C4-2B (cell line): ENCODE data around the gene PRRT1.

ENCODE experiments used
- ZFX ChIP-seq: fragments of 450-650 bp; IDR thresholded peaks from 2 replicates; pipeline ENCODE4 v1.6.1; 2017
- TF ChIP-seq, protein P1 (sequence below): fragments of 450-650 bp; conservative IDR thresholded peaks from 2 replicates; pipeline ENCODE4 v1.5.1; 2017; ENCODE audit warnings: mild to moderate bottlenecking

DNA sequence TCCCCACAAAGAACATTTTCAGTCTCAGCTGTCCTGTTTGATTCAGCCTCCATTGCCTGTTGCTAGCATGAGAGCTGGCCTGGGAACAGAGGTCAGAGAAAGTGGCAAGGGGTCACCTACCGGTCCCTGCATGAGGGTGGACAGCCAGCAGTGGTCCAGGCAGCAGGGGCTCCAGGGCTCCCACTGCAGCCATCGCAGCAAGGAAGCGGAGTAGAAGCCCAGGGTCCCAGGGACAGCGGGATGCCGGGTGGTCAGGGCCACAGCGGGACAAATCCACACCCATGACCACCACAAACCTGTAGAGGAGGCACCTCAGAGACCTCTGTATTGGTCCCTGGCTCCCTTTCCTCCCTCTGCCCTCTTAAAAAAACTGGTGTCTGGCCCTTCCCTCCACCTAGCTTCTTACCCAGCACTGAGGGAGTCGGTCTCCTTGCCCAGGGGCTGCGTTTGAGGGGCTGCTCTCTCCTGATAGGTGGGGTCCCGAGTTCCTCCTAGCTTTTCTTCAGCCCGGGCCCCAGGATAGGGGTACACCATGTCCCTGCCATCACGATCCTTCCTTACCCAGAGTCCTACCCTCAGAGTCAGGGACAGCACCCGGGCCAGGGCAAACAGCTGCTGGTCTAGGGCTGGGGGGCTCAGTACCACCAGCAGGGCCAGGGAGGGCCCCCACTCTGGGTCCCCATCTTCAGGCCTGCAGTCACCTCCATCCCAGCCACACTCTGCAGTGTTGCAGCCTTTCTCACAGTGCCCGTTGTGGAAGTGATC, 49.2 kb upstream of the PRRT1 start:
- TF ChIP-seq, protein P1, sequence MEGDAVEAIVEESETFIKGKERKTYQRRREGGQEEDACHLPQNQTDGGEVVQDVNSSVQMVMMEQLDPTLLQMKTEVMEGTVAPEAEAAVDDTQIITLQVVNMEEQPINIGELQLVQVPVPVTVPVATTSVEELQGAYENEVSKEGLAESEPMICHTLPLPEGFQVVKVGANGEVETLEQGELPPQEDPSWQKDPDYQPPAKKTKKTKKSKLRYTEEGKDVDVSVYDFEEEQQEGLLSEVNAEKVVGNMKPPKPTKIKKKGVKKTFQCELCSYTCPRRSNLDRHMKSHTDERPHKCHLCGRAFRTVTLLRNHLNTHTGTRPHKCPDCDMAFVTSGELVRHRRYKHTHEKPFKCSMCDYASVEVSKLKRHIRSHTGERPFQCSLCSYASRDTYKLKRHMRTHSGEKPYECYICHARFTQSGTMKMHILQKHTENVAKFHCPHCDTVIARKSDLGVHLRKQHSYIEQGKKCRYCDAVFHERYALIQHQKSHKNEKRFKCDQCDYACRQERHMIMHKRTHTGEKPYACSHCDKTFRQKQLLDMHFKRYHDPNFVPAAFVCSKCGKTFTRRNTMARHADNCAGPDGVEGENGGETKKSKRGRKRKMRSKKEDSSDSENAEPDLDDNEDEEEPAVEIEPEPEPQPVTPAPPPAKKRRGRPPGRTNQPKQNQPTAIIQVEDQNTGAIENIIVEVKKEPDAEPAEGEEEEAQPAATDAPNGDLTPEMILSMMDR = no peak
- no peak for TF ChIP-seq ZFX
